ENCODE measurements around the gene PRR33.

GRCh38 chr11:1931341-1932104 is 39.8 kb upstream of the PRR33 start:
- TF ChIP-seq SP1 (IDR thresholded peaks at IDR 0.05) (no peak), YY1 (IDR thresholded peaks at IDR 0.05) (no peak), NR2F2 (IDR thresholded peaks at IDR 0.05) (no peak), EGR1 (IDR thresholded peaks at IDR 0.05; ENCODE audit: low read depth in 2 of 2) (no peak), HNF4A (conservative IDR thresholded peaks at IDR 0.05) (no peak), TAF1 (conservative IDR thresholded peaks at IDR 0.05) (no peak)
- TF ChIP-seq, protein P1, sequence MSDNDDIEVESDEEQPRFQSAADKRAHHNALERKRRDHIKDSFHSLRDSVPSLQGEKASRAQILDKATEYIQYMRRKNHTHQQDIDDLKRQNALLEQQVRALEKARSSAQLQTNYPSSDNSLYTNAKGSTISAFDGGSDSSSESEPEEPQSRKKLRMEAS (IDR thresholded peaks at IDR 0.05), result no peak
- TF ChIP-seq, protein P2, sequence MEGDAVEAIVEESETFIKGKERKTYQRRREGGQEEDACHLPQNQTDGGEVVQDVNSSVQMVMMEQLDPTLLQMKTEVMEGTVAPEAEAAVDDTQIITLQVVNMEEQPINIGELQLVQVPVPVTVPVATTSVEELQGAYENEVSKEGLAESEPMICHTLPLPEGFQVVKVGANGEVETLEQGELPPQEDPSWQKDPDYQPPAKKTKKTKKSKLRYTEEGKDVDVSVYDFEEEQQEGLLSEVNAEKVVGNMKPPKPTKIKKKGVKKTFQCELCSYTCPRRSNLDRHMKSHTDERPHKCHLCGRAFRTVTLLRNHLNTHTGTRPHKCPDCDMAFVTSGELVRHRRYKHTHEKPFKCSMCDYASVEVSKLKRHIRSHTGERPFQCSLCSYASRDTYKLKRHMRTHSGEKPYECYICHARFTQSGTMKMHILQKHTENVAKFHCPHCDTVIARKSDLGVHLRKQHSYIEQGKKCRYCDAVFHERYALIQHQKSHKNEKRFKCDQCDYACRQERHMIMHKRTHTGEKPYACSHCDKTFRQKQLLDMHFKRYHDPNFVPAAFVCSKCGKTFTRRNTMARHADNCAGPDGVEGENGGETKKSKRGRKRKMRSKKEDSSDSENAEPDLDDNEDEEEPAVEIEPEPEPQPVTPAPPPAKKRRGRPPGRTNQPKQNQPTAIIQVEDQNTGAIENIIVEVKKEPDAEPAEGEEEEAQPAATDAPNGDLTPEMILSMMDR (IDR thresholded peaks at IDR 0.05; ENCODE audit: low read depth, low read length, missing input control), result no peak
- TF ChIP-seq, protein P3, sequence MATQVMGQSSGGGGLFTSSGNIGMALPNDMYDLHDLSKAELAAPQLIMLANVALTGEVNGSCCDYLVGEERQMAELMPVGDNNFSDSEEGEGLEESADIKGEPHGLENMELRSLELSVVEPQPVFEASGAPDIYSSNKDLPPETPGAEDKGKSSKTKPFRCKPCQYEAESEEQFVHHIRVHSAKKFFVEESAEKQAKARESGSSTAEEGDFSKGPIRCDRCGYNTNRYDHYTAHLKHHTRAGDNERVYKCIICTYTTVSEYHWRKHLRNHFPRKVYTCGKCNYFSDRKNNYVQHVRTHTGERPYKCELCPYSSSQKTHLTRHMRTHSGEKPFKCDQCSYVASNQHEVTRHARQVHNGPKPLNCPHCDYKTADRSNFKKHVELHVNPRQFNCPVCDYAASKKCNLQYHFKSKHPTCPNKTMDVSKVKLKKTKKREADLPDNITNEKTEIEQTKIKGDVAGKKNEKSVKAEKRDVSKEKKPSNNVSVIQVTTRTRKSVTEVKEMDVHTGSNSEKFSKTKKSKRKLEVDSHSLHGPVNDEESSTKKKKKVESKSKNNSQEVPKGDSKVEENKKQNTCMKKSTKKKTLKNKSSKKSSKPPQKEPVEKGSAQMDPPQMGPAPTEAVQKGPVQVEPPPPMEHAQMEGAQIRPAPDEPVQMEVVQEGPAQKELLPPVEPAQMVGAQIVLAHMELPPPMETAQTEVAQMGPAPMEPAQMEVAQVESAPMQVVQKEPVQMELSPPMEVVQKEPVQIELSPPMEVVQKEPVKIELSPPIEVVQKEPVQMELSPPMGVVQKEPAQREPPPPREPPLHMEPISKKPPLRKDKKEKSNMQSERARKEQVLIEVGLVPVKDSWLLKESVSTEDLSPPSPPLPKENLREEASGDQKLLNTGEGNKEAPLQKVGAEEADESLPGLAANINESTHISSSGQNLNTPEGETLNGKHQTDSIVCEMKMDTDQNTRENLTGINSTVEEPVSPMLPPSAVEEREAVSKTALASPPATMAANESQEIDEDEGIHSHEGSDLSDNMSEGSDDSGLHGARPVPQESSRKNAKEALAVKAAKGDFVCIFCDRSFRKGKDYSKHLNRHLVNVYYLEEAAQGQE (IDR thresholded peaks at IDR 0.05), result no peak
